K562 (cell line): ENCODE results near the gene NFKB2.

ENCODE experiments used
- FIP1L1 ChIP-seq: fragments of 200-400 bp; formaldehyde crosslinking; IDR thresholded peaks from 2 replicates; pipeline ENCODE4 v1.6.1; 2018; ENCODE audit warnings: mild to moderate bottlenecking, low read depth, low read length; ENCODE audit not compliant: poor library complexity, severe bottlenecking
- YY1 ChIP-seq, 3 experiments: IDR thresholded peaks; 2 replicates each; pipeline ENCODE4 v1.6.1; 2011; ENCODE audit warnings: low read length in 2 of 3, mild to moderate bottlenecking in 2 of 3, moderate library complexity in 2 of 3, borderline replicate concordance in 1 of 3, control low read depth in 1 of 3, low read depth in 1 of 3; ENCODE audit not compliant: insufficient read depth in 3 of 3, insufficient replicate concordance in 2 of 3, control insufficient read depth in 1 of 3, insufficient read length in 1 of 3; ENCODE audit errors: extremely low read depth in 1 of 3

DNA sequence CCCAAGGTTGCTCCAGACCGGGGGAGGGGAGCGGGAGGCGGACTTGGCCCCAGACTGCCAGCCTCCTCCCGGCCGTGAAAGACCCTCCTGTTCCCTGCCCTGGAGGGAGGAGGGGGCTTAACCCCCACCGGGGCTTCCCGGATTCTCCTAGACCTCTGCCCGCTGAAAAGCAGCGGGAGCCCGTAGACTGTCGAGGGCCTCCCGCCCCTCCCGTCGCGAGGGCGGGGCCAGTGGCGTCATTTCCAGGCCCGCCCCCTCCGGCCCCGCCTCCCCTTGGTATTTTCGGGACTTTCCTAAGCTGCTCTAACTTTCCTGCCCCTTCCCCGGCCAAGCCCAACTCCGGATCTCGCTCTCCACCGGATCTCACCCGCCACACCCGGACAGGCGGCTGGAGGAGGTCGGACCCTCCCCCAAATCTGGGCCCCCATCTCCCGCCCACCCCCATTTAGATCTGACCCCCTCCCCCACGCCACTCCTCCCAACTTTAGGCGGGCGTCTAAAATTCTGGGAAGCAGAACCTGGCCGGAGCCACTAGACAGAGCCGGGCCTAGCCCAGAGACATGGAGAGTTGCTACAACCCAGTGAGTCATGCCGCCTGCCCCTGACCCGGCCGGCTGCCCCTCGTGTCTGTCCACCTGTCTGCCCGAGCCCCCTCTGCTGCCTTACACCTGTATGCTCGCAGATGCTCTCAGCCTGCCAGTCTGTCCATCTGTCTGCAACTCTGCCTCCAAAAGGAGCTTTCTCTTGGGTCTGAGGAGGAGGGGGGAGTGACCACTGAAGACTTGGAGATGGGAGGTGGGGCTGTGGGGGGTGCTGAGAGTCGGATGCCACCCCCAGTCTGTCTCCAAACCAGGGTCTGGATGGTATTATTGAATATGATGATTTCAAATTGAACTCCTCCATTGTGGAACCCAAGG, at the start of gene NFKB2:
- TF ChIP-seq FIP1L1 = no peak
- TF ChIP-seq YY1 (IDR thresholded peaks at IDR 0.05; ENCODE audit: borderline replicate concordance in 1 of 3, control insufficient read depth in 1 of 3, extremely low read depth in 1 of 3, insufficient read depth in 3 of 3, insufficient read length in 1 of 3, insufficient replicate concordance in 2 of 3, low read depth in 1 of 3, low read length in 2 of 3) = no peak
